Activated CD4-positive, CD25-positive, alpha-beta regulatory T cell treated with anti-CD3 and anti-CD28 coated beads, Interleukin-2, amount 50 U/mL, for 16 hours (primary cell): ENCODE data around the gene HRK.

Experiments
- DNase-seq: peaks from one replicate; pipeline ENCODE4 v3.0.0-alpha.2; 2020; ENCODE audit warnings: low read depth, low spot score

The HRK gene

GRCh38 chr12:116898669-116899068 lies 17.4 kb upstream of the HRK start:
- no peak for DNase-seq

- DNase-seq = no peak
These were observed 16.2 kb upstream of the HRK start for GRCh38 chr12:116897476-116897875.

DNA sequence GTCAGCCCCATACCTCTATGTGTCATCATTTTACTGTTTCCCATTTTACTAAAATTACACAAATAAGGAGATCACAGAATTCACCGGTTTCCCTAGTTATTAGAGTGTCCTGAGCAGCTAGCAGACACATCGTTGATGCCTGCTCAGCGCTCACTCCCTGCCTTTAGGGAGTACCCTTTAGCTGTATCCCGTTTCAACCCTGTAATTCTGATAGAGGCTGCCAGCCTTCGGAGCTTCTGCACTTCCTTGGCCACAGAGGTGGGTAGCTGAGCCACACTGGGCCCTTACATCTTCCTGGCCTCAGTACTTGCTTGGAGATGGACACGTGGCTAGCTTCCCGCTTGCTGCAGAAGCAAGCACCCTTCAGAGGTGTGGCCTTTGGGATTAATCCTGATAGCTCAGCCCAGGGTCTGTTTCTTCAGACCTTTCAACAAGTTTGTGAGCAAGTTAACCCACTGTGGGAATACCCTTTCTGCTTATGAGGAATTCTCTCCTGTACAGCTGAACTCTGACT lies 15.2 kb upstream of the HRK start:
- DNase-seq = no peak

GRCh38 chr12:116894913-116895312 lies 13.7 kb upstream of the HRK start:
- no peak for DNase-seq

DNA sequence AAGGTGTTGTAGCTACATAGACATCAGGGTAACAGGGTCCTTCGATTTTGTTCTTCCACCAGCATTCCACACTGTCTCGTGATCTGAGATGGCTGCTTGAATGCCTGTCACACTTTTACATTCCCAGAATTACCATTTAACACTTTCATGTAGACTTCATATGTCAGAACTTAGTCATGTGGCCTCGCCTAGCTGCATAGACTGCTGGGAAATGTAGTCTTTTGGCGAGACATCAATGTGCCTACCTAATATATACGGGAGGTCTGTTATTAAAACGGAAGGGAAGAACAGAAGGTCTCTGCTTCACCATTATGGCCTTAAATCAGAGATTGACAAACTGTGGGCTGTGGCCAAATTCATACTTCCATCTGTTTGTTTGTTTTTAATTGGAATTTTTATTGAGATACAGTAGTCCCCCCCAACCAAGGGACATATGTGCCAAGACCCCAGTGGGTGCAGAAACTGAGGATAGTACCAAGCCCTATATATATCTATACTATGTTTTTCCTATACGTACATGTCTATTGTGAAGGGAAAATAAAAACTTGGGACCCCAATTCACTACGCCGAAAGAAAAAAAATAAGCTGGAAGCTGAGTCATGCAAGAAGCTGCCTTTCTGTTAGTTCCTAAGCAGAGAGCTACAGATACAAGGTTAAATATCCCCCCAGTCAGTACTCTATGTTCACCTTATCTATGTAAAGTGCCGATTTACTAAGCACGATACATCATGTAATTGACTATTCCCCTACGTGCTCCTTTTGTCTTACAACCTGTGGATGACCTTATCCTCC lies 11.3 kb upstream of the HRK start:
- DNase-seq = no peak

- DNase-seq = no peak
These were observed 9.8 kb upstream of the HRK start for GRCh38 chr12:116891019-116891418.

GRCh38 chr12:116890330-116890729 lies 9.1 kb upstream of the HRK start:
- DNase-seq = no peak

GRCh38 chr12:116887897-116888296 lies 6.7 kb upstream of the HRK start:
- DNase-seq = no peak

DNA sequence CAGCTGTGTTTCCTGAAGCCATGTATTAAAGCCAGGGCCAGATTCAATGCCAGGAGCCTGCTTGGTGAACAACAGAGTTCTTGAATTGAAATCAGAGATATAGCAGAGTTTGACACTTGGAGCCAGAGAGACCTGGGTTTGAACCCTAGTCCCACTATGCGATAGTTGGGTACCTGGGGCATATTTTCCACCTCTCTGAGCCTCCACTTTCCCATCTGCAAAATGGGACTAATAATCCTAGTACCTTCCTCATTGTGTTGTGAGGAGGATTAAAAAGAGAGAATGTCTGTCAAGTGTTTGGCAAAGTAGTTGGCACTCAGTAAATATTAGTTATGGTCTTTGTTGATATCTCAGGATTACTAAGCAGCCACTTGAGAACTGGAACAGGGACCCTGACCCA lies 6.0 kb upstream of the HRK start:
- no peak for DNase-seq

DNA sequence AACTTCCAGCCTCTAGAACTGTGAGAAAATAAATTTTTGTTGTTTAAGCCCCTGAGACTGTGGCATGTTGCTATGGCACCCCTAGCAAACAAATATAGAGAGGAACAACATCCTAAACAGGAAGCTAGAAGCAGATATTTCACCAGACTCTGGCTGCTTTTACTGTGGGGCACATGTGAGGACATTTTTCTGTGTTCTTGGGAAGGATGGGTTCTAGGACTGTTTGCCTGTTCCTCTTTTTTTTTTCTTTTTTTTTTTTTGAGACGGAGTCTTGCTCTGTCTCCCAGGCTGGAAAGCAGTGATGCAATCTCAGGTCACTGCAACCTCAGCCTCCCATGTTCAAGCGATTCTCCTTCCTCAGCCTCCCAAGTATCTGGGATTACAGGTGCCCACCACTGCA lies 4.2 kb upstream of the HRK start:
- DNase-seq = no peak

DNA sequence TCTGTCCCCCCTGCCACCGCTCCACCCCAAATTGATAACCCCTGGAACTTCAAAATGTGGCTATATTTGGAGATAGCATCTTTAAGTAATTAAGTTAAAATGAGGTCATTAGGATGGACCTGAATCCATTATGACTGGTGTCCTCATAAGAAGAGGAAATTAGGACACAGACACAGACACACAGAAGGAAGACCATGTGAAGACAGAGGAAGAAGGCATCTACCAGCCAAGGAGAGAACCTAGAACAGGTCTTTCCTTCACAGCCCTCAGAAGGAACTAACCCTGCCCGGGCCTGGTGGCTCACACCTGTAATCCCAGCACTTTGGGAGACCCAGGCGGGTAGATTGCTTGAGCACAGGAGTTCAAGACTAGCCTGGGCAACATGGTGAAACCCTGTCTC lies 3.6 kb upstream of the HRK start:
- no peak for DNase-seq

GRCh38 chr12:116882742-116883141 lies 1.5 kb upstream of the HRK start:
- no peak for DNase-seq

GRCh38 chr12:116881877-116882507 lies 751 bp upstream of the HRK start:
- DNase-seq = no peak

DNA sequence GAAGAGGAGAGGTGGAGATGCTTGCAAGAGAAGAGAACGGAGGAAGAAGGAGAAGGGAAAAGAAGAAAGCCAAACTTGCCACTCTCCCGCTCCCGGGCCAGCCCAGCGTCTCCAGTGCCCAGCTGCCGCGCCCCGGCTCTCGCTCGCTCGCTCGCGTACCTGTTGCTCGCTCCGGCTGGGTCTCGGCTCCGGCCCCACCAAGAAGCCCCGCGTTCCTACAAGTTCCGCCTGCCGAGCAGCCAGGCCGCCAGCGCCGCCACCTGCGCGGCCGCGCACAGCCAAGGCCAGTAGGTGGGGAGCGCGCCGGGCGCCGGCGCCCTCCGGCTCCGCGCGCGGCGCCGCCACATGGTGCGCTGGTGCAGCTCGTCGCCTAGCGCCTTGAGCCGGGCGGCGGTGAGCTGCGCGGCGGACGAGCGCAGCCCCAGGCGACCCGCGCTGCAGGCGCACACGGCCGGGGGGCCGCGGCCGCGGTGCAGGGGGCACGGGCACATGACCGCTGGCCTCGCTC lies 370 bp downstream of the HRK start:
- DNase-seq = no peak

DNA sequence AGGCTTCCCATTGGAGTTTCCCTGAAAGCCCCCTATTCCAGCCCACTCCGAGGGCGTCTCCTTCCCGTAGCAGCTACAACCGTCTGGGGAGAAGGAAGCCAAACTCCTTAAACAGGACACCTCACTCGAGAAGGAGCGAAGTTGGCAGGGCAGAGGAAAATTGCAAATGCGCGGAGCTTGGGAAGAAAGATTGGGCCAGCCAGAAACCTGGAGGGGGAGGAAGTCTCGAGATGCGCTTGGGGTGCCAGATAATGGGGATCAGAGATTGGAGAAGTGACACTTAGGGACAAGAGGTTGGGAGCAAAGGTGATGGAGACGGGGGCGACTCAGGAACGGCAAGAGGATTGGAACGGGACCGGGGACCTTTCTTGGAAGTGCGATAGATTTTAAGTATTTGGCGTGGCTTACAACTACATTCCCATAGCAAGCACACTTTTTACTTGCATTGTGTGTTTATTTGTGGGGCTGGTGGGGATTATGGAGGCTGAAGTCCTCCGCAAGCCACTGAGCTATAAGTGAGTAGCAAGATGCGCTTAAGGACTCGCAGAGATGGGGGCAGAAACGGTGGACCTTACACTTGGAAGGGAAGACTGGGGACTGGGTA lies 926 bp downstream of the HRK start:
- DNase-seq = no peak

- no peak for DNase-seq
These were observed 1.6 kb downstream of the HRK start for GRCh38 chr12:116879509-116880212.

DNA sequence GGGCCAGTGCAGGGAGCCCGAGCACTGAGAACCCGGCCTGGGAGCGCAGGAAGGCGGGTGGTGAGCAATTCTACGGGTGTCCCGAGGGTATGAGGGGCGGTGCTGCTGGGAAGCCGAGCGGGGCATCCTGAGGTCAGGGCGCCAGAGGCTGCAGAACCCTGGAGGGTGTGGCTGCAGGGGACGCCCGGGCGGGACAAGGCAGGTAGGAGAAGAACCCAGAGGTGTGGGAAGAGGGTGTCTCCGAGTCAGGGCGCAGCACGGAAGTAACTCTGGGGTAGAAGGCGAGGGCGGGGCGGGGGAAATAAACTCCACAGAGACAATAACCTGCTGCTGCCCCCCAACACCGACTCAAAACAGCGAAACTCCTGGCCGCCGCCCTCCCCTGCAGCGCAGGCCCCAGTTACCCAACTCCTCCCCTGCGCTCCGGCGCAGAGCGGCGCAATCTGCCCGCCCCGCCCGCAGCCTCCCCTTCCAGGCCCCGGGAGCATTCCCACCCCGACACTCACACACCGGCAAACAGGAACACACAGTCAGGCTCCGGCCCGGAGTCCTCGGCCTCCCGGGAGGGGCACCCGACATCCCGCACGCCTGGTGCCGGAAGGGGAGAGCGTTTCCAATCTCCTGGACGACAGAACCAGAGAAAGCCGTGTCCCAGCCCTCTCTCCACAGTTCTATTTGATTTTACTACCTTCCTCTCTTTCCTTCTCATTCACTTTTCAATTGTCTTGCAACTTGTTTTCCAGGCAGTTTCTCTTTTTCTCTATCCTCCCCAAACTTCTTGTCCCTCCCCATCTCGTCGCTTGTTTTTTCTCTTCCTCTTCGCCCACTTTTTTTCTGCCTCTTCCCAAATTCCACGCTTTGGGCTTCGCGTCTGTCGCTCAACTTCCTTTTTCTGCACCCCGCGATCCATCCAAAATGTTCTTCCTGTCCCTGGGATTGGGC lies 2.4 kb downstream of the HRK start:
- DNase-seq = no peak

DNA sequence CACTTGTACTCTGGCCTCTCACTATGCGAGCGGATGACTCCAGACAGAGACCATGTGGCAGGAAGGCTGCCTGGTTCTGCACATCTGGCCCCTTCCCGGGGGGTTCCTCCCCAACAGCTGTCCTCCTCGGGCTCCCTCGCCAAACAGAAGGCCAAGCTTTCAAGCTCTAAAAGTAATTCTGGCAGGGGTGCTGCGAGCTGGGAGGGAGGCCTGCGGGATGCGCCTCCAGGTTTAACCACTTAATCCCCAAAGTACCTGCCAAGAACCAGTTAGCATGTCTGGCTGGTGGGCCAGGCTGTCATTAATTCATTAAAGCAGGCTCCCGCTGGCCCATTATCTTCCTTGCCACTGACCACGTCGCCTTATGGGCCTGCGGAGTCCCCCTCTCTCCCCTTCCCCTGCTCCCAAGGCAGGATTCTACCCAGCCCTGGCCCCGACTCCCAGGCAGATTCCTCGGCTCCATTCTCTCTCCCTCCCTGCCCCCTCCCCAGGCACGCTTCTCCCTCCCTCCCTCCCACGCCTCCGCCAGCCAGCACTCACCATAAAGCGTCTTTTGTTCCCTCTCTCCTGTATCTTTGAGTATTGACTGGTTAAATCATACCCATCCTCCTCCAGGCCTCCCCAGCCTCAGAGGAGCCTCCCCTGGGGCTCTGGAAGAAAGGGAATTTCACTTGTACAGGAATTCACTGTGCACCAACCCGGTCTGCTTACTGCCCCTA lies 4.9 kb downstream of the HRK start:
- no peak for DNase-seq

GRCh38 chr12:116874324-116874995 lies 6.8 kb downstream of the HRK start:
- DNase-seq = no peak

GRCh38 chr12:116870306-116870705 lies 10.9 kb downstream of the HRK start:
- no peak for DNase-seq
